DMS153 (cell line): Measurements from ENCODE around the gene CCDC85B.

Experiments
- DNase-seq: peaks from one replicate; lab custom pipeline; 2025; lab: John Stamatoyannopoulos, UW

The CCDC85B gene

GRCh38 chr11:65869643-65870306, 20.7 kb upstream of the CCDC85B start:
- no peak for DNase-seq

- no peak for DNase-seq
These were observed 20.2 kb upstream of the CCDC85B start for GRCh38 chr11:65870307-65870658.

- DNase-seq = peak; percentile 78
These were observed 19.5 kb upstream of the CCDC85B start for GRCh38 chr11:65870706-65871681.

- no peak for DNase-seq
These were observed 18.5 kb upstream of the CCDC85B start for GRCh38 chr11:65871811-65872548.

GRCh38 chr11:65872586-65873317, 17.7 kb upstream of the CCDC85B start, which contains the start of gene EFEMP2:
EFEMP2 (minus strand) TSS chr11:65872800; CDS start chr11:65872354, 446 bp downstream.
- no peak for DNase-seq

- DNase-seq = peak; percentile 86
These were observed 16.9 kb upstream of the CCDC85B start for GRCh38 chr11:65873318-65874156.

GRCh38 chr11:65879617-65880016, 10.9 kb upstream of the CCDC85B start, which contains the start of gene CTSW:
CTSW (plus strand) TSS chr11:65879837; CDS start chr11:65879855, 18 bp downstream.
- no peak for DNase-seq

GRCh38 chr11:65880027-65880426, 10.4 kb upstream of the CCDC85B start:
- no peak for DNase-seq

- DNase-seq = no peak
These were observed 9.5 kb upstream of the CCDC85B start for GRCh38 chr11:65880844-65881421.

- DNase-seq = no peak
These were observed 8.1 kb upstream of the CCDC85B start for GRCh38 chr11:65882120-65883057.

GRCh38 chr11:65883058-65883761, 7.3 kb upstream of the CCDC85B start:
- no peak for DNase-seq

- no peak for DNase-seq
These were observed 6.4 kb upstream of the CCDC85B start for GRCh38 chr11:65883786-65884715.

GRCh38 chr11:65884716-65885092, 5.8 kb upstream of the CCDC85B start:
- DNase-seq = peak; percentile 49

- DNase-seq = no peak
These were observed 5.2 kb upstream of the CCDC85B start for GRCh38 chr11:65885231-65885630.

- DNase-seq = no peak
These were observed 4.5 kb upstream of the CCDC85B start for GRCh38 chr11:65885808-65886536.

GRCh38 chr11:65886826-65887722, 3.4 kb upstream of the CCDC85B start:
- no peak for DNase-seq
